Transverse colon (tissue), 3 donors: ENCODE measurements around the gene LAMB2.

Experiments
- POLR2A ChIP-seq: fragments of 450-650 bp; IDR thresholded peaks from one replicate; pipeline ENCODE4 v1.6.1; 2016; ENCODE audit warnings: antibody characterized with exemption, mild to moderate bottlenecking, moderate library complexity
- TF ChIP-seq, protein P1 (sequence below), 5 experiments: fragments of 200-600 bp in 3 of 5; fragments of 450-650 bp in 2 of 5; sonication (generic) in 3 of 5; IDR thresholded peaks; 1 replicate in 2 of 5; 2 replicates in 3 of 5; pipeline ENCODE4 v1.5.1; 2016 to 2017; ENCODE audit warnings: antibody characterized with exemption in 5 of 5, inconsistent platforms in 3 of 5, mild to moderate bottlenecking in 2 of 5, moderate library complexity in 1 of 5

DNA sequence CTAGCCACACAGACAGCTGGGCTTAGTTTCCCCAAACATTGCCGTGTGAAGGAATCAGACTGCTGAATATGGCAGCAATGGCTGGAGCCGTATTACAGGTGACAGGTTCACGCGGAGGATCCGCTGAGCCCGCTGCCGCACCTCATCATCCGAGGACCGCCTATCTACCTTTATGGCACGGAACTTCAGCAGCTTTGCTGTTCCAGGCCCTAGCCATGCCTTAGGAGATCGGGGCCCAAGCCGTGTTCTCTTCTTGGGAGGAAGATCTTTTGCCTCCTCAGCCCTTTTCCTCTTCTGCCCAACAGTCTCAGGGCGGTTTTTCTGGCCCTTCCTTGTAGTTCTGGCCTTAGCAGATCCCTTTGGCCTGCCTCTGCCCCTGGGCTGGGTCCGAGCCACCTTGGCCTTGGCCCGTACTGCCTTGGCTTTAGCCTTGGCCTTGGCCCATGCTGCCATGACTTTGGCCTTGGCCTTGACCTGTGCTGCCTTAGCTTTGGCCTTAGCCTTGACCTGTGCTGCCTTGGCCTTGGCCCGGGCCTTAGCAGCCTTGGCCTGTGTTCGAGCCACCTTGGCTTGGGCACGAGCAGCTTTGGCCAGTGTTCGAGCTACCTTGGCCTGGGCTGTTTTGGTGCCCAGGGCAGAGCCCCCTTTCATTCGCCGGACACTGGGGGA lies 30.0 kb upstream of the LAMB2 start:
- TF ChIP-seq, protein P1, sequence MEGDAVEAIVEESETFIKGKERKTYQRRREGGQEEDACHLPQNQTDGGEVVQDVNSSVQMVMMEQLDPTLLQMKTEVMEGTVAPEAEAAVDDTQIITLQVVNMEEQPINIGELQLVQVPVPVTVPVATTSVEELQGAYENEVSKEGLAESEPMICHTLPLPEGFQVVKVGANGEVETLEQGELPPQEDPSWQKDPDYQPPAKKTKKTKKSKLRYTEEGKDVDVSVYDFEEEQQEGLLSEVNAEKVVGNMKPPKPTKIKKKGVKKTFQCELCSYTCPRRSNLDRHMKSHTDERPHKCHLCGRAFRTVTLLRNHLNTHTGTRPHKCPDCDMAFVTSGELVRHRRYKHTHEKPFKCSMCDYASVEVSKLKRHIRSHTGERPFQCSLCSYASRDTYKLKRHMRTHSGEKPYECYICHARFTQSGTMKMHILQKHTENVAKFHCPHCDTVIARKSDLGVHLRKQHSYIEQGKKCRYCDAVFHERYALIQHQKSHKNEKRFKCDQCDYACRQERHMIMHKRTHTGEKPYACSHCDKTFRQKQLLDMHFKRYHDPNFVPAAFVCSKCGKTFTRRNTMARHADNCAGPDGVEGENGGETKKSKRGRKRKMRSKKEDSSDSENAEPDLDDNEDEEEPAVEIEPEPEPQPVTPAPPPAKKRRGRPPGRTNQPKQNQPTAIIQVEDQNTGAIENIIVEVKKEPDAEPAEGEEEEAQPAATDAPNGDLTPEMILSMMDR (IDR thresholded peaks at IDR 0.05), result no peak
- TF ChIP-seq POLR2A, result no peak
